Endothelial cell of umbilical vein (primary cell): Measurements from ENCODE around the gene AP5Z1. TPM values are rescaled to one million over a fixed set of nuclear protein-coding genes. Genes with fewer than 3 reads are reported as not detected.

Experiments used
- BruUV-seq: library from RNA; stranded (reverse); fragments of 400-500 nt; replicated peaks from 2 replicates; lab custom pipeline; 2021; lab: Mats Ljungman, UMichigan
- CTCF ChIA-PET: fragments of 300-600, 350-600 bp; sonication (Branson Sonifier 250); formaldehyde crosslinking; loops from one replicate; lab custom pipeline; 2021; ENCODE audit warnings: antibody characterized with exemption, inconsistent platforms; lab: Charles Lee
- POLR2A ChIA-PET: fragments of 300-600, 350-600 bp; sonication (Branson Sonifier 250); formaldehyde crosslinking; loops from one replicate; lab custom pipeline; 2021; ENCODE audit warnings: antibody characterized with exemption, inconsistent platforms; lab: Charles Lee
- DNase-seq: peaks from one replicate; pipeline ENCODE4 v3.0.0-alpha.2; 2011; ENCODE audit warnings: low read depth, low spot score
- FAIRE-seq: peaks from 2 replicates; lab custom pipeline; 2011; peaks lifted over from hg19 to GRCh38; lab: Jason Lieb, UNC
- H2AFZ ChIP-seq: 2 replicates; pipeline ENCODE4 v1.6.0; 2012; ENCODE audit warnings: low read depth, low read length, control low read depth, inconsistent platforms
- H3K27ac ChIP-seq: 2 replicates; pipeline ENCODE4 v1.5.1; 2011; ENCODE audit warnings: low read depth, mild to moderate bottlenecking, control low read depth, low read length, moderate library complexity; ENCODE audit not compliant: insufficient read depth
- H3K27me3 ChIP-seq, 2 experiments: 2 replicates each; pipeline versions ENCODE4 v1.6.0 to v1.6.1; 2011; ENCODE audit warnings: low read length in 2 of 2, mixed read lengths in 1 of 2; ENCODE audit not compliant: control insufficient read depth in 2 of 2, insufficient read depth in 2 of 2
- H3K36me3 ChIP-seq, 2 experiments: 2 replicates in 1 of 2; 3 replicates in 1 of 2; pipeline ENCODE4 v1.5.1; 2011; ENCODE audit warnings: low read length in 2 of 2, mild to moderate bottlenecking in 1 of 2, moderate library complexity in 1 of 2; ENCODE audit not compliant: control insufficient read depth in 2 of 2, insufficient read depth in 2 of 2; ENCODE audit errors: extremely low read depth in 1 of 2
- H3K4me1 ChIP-seq: 3 replicates; pipeline ENCODE4 v1.5.1; 2011; ENCODE audit warnings: mild to moderate bottlenecking, low read length; ENCODE audit not compliant: control insufficient read depth, insufficient read depth; ENCODE audit errors: extremely low read depth
- H3K4me2 ChIP-seq: 2 replicates; pipeline ENCODE4 v1.6.1; 2011; ENCODE audit warnings: low read length, control low read depth, mixed read lengths; ENCODE audit not compliant: insufficient read depth
- H3K4me3 ChIP-seq, 3 experiments: fragments of 200-600 bp in 1 of 3; sonication (generic), shearing (Covaris generic) in 1 of 3; replicated peaks in 1 of 3; 2 replicates each; pipeline ENCODE4 v1.5.1; 2011 to 2016; ENCODE audit warnings: control low read depth in 3 of 3, low read length in 3 of 3, mild to moderate bottlenecking in 2 of 3, inconsistent platforms in 1 of 3, low read depth in 1 of 3, moderate library complexity in 1 of 3; ENCODE audit not compliant: insufficient read depth in 1 of 3
- H3K79me2 ChIP-seq: 2 replicates; pipeline ENCODE4 v1.6.0; 2012; ENCODE audit warnings: low read length, inconsistent platforms; ENCODE audit not compliant: control insufficient read depth, insufficient read depth
- H3K9ac ChIP-seq: replicated peaks from 2 replicates; pipeline ENCODE3; 2011; ENCODE audit warnings: low read length, control low read depth; ENCODE audit not compliant: insufficient read depth; ENCODE audit errors: extremely low read depth
- H3K9me1 ChIP-seq: replicated peaks from 3 replicates; pipeline ENCODE4 v1.6.0; 2011; ENCODE audit warnings: mild to moderate bottlenecking, low read length; ENCODE audit not compliant: control insufficient read depth, insufficient read depth; ENCODE audit errors: extremely low read depth
- H3K9me3 ChIP-seq: replicated peaks from 2 replicates; pipeline ENCODE4 v1.5.1; 2012; ENCODE audit warnings: low read length, inconsistent platforms; ENCODE audit not compliant: control insufficient read depth, insufficient read depth
- H4K20me1 ChIP-seq: replicated peaks from 2 replicates; pipeline ENCODE3; 2011; ENCODE audit warnings: mild to moderate bottlenecking, low read length; ENCODE audit not compliant: control insufficient read depth, insufficient read depth; ENCODE audit errors: extremely low read depth
- EZH2 ChIP-seq: IDR thresholded peaks from 2 replicates; pipeline ENCODE4 v1.6.1; 2012; ENCODE audit warnings: borderline replicate concordance, low read depth, mild to moderate bottlenecking, moderate library complexity, low read length, inconsistent platforms; ENCODE audit not compliant: severe bottlenecking
- FOS ChIP-seq: IDR thresholded peaks from 2 replicates; pipeline ENCODE4 v1.6.1; 2011; ENCODE audit warnings: mild to moderate bottlenecking, low read length, moderate library complexity, borderline replicate concordance; ENCODE audit not compliant: insufficient read depth
- GATA2 ChIP-seq: IDR thresholded peaks from 2 replicates; pipeline ENCODE4 v1.7.0; 2011; ENCODE audit warnings: low read depth, mild to moderate bottlenecking, moderate library complexity, mixed read lengths, low read length; ENCODE audit not compliant: insufficient read length, insufficient read depth
- JUN ChIP-seq: IDR thresholded peaks from 2 replicates; pipeline ENCODE4 v1.6.1; 2011; ENCODE audit warnings: borderline replicate concordance, low read depth; ENCODE audit not compliant: insufficient read length, insufficient read depth
- MYC ChIP-seq: IDR thresholded peaks from one replicate; pipeline ENCODE4 v1.6.1; 2011; ENCODE audit warnings: mild to moderate bottlenecking, low read depth, low read length
- POLR2A ChIP-seq: IDR thresholded peaks from 2 replicates; pipeline ENCODE4 v1.6.1; 2012; ENCODE audit warnings: low read depth, mild to moderate bottlenecking, control low read depth, low read length
- POLR2AphosphoS5 ChIP-seq: IDR thresholded peaks from 2 replicates; pipeline ENCODE4 v1.6.1; 2012; ENCODE audit warnings: low read depth, mild to moderate bottlenecking, control low read depth, low read length, moderate library complexity; ENCODE audit not compliant: insufficient read depth
- dilution Hi-C: fragments of 300-500 bp; cut with MboI; formaldehyde crosslinking; loops from one replicate; pipeline ENCODE4 v1.15.0; 2019; ENCODE audit warnings: low sequenced_read_pairs; ENCODE audit not compliant: extremely low pct_ligation_motif_present
- intact Hi-C: fragments of 100-400 bp; cut with micrococcal nuclease; formaldehyde crosslinking; loops from one replicate; pipeline ENCODE4 v1.10.0; 2022
- polyA plus RNA-seq, 4 experiments: library from polyadenylated mRNA; depleted of rRNA in 3 of 4; stranded (reverse) in 3 of 4; unstranded in 1 of 4; fragments of >200 nt; gene quantifications; 2 replicates each; pipeline versions ENCODE4 v1.2.1 to v1.2.3, GENCODE V29; 2011 to 2012; ENCODE audit warnings: missing spikeins in 1 of 4
- total RNA-seq: library from RNA; stranded (reverse); gene quantifications from 2 replicates; pipeline ENCODE4 v1.2.3, GENCODE V29; 2021
- TF ChIP-seq, protein P1 (sequence below), 2 donors: IDR thresholded peaks; 1 replicate in 1 of 2; 2 replicates in 1 of 2; pipeline ENCODE4 v1.5.1; 2011; ENCODE audit warnings: low read length in 2 of 2, mild to moderate bottlenecking in 2 of 2, moderate library complexity in 2 of 2, control low read depth in 1 of 2, inconsistent platforms in 1 of 2, low read depth in 1 of 2; ENCODE audit not compliant: insufficient read depth in 1 of 2; ENCODE audit errors: extremely low read depth in 1 of 2
- TF ChIP-seq, protein P2 (sequence below): IDR thresholded peaks from 2 replicates; pipeline ENCODE4 v1.6.1; 2011; ENCODE audit not compliant: insufficient read depth, insufficient read length

The AP5Z1 gene
- total and polyA plus RNA-seq, 2 donors (not counting 3 experiments of a cell fraction or from before 2014, with no cell fraction given) = 53.7 to 58.9 TPM

DNA sequence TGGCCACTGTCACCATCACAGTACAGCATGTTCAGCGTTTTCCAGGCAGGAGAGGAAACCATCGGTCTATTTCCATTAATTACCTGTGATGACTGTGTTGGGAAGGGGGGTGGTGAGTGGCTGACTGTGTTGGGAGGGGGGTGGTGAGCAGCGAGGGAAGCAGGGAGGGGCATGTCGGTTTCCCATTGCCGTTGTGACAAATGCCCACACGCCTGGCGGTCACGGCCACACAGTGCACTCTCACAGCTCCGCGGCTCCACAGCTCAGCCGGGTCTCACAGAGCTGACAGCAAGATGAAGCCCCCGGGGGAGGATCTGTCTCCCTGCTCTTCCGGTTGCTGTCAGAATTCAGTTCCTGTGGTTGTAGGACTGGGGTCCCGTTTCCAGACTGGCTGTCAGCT lies 39.0 kb downstream of the AP5Z1 start:
- BruUV-seq = no TSS peak
- dilution Hi-C loops = no loop called here

More for the DNA sequence above, 39.0 kb downstream of the AP5Z1 start:
- Histone ChIP-seq H3K4me2 (no peak overlapping the region), H3K27ac (no peak overlapping the region), H3K4me3 (no peak overlapping the region), H3K27me3 (no peaks in the 10 kb centered on the region), H3K9me3 (no peaks in the 10 kb centered on the region), H2AFZ (no peak overlapping the region), H3K9ac (no peak overlapping the region), H4K20me1 (no peaks in the 10 kb centered on the region), H3K9me1 (no peaks in the 10 kb centered on the region), H3K4me1 (no peaks in the 10 kb centered on the region), H3K79me2 (no peaks in the 10 kb centered on the region), H3K36me3 (no peaks in the 10 kb centered on the region)
- no peak for FAIRE-seq
- ChIA-PET POLR2A (no interaction called here), CTCF (interaction anchor here (1.2 kb wide), 1 partner anchor 16 kb away, joined by 7 read pairs; no protein-coding TSS in a partner anchor)
- no peak for DNase-seq
- intact Hi-C loops = no loop called here
- TF ChIP-seq JUN (no peak), POLR2AphosphoS5 (no peak), EZH2 (no peak), MYC (no peak), GATA2 (no peak), POLR2A (no peak), FOS (no peak)
- TF ChIP-seq, protein P1, sequence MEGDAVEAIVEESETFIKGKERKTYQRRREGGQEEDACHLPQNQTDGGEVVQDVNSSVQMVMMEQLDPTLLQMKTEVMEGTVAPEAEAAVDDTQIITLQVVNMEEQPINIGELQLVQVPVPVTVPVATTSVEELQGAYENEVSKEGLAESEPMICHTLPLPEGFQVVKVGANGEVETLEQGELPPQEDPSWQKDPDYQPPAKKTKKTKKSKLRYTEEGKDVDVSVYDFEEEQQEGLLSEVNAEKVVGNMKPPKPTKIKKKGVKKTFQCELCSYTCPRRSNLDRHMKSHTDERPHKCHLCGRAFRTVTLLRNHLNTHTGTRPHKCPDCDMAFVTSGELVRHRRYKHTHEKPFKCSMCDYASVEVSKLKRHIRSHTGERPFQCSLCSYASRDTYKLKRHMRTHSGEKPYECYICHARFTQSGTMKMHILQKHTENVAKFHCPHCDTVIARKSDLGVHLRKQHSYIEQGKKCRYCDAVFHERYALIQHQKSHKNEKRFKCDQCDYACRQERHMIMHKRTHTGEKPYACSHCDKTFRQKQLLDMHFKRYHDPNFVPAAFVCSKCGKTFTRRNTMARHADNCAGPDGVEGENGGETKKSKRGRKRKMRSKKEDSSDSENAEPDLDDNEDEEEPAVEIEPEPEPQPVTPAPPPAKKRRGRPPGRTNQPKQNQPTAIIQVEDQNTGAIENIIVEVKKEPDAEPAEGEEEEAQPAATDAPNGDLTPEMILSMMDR (IDR thresholded peaks at IDR 0.05; ENCODE audit: extremely low read depth in 1 of 2, insufficient read depth in 1 of 2, low read depth in 1 of 2, low read length in 2 of 2) = no peak
- TF ChIP-seq, protein P2, sequence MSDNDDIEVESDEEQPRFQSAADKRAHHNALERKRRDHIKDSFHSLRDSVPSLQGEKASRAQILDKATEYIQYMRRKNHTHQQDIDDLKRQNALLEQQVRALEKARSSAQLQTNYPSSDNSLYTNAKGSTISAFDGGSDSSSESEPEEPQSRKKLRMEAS = no peak
